A673 (cell line): ENCODE data around the gene GLOD5.

Experiments used
- EZH2 ChIP-seq: fragments of 200-600 bp; sonication (generic); IDR thresholded peaks from 2 replicates; pipeline ENCODE4 v1.6.1; 2017; ENCODE audit warnings: borderline replicate concordance, low read depth, mild to moderate bottlenecking, mixed read lengths, antibody characterized with exemption, low read length; ENCODE audit not compliant: poor library complexity, severe bottlenecking
- TF ChIP-seq, protein P1 (sequence below): fragments of 300-800, 200-600 bp; sonication (generic); conservative IDR thresholded peaks from 2 replicates; pipeline ENCODE4 v1.5.1; 2017; ENCODE audit warnings: low read depth, mild to moderate bottlenecking, antibody characterized with exemption, low read length, moderate library complexity, mixed read lengths

GRCh38 chrX:48816014-48816810 lies 54.7 kb downstream of the GLOD5 start:
- TF ChIP-seq, protein P1, sequence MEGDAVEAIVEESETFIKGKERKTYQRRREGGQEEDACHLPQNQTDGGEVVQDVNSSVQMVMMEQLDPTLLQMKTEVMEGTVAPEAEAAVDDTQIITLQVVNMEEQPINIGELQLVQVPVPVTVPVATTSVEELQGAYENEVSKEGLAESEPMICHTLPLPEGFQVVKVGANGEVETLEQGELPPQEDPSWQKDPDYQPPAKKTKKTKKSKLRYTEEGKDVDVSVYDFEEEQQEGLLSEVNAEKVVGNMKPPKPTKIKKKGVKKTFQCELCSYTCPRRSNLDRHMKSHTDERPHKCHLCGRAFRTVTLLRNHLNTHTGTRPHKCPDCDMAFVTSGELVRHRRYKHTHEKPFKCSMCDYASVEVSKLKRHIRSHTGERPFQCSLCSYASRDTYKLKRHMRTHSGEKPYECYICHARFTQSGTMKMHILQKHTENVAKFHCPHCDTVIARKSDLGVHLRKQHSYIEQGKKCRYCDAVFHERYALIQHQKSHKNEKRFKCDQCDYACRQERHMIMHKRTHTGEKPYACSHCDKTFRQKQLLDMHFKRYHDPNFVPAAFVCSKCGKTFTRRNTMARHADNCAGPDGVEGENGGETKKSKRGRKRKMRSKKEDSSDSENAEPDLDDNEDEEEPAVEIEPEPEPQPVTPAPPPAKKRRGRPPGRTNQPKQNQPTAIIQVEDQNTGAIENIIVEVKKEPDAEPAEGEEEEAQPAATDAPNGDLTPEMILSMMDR = no peak
- TF ChIP-seq EZH2 = no peak
